Measurements from ENCODE around the gene DLX3.

DLX3 gene

DNA sequence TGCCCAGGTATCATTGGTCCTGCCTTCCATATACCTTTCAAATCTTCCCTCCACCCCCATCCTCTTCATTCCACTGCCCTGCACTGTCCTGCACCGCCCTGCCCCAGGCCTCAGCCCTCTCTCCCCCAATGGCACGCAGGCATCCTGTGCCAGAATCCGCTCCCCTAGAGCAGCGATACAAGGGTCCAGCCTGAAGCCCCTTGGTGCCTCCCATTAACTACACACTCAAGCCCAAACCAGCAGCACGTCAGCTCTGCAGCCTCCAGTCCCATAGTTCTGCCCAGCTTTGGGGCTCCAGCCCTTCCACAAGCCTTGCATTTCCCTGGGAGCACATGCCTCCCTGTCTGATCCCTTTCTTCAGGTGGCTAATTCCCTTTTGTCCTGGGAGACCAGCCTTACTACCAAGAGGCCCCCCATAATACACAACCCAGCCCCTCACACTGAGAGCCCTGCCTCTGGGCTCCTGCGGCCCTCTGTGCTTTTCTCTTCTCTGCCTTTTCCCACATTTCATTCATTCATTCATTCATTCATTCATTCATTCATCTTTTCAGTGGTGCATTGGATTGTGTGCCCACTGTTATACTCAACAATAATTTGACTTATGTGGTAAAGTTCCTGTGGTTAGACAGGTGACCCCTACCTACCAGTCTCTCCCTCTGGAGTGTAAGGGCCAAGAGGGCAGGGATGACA, 26.8 kb upstream of the DLX3 start:
- Histone ChIP-seq H3K4me3 (ENCODE audit: low read depth, low read length) (no peak overlapping the region), H3K27me3 (ENCODE audit: control insufficient read depth, insufficient read depth, low read length) (no peaks in the 10 kb centered on the region), H3K36me3 (ENCODE audit: control insufficient read depth, insufficient read depth, low read length) (no peaks in the 10 kb centered on the region), H3K9me3 (ENCODE audit: control insufficient read depth, insufficient read depth, low read length) (peaks cover 8% of the 10 kb centered on the region), H3K4me1 (ENCODE audit: control insufficient read depth, insufficient read depth, low read length) (no peaks in the 10 kb centered on the region), H3K9ac (ENCODE audit: low read depth, low read length) (no peak overlapping the region)

DNA sequence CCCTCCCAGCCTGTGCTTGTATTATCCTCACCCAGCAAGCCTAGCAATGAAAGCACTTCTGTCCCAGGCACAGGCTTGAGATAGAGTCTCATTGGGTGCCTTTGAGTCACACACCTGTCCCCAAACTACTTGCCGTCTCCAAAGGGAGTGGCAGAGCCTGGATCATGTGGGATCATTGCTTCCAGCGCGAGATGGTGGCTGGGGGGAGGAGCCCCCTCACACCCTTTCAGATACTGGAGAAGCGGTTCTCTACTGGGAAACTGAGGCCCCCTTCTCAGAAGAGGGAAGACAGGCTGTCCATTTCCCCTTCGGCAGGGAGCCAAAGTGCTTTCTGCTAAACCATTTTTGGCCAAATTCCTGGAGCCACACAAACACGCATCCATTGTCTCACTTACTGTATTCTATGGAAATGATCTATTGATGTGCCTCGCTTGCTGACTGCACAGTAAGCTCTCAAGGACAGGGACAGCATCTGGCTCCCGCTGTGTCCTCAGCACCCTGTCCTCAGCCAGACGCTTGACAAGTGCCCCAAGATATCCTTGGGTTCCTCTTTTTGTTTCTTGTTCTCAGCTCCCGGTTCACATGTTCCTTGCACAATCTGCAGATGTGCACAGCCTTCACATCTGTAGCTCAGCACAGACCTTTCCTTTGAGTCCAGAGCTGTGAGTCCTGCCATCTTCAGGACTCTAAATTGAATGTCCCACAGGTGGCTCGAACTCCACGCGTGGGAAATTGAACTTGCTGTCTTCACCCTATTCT, 26.0 kb upstream of the DLX3 start:
- H3K4me1 ChIP-seq (ENCODE audit: control insufficient read depth, insufficient read depth, low read length) = no peaks in the 10 kb centered on the region
- no peak overlapping the region for H3K9ac ChIP-seq (ENCODE audit: low read depth, low read length)
- H3K27me3 ChIP-seq (ENCODE audit: control insufficient read depth, insufficient read depth, low read length) = no peaks in the 10 kb centered on the region
- no peak overlapping the region for H3K4me3 ChIP-seq (ENCODE audit: low read depth, low read length)
- H3K36me3 ChIP-seq (ENCODE audit: control insufficient read depth, insufficient read depth, low read length) = no peaks in the 10 kb centered on the region
- peaks cover 8% of the 10 kb centered on the region for H3K9me3 ChIP-seq (ENCODE audit: control insufficient read depth, insufficient read depth, low read length)

DNA sequence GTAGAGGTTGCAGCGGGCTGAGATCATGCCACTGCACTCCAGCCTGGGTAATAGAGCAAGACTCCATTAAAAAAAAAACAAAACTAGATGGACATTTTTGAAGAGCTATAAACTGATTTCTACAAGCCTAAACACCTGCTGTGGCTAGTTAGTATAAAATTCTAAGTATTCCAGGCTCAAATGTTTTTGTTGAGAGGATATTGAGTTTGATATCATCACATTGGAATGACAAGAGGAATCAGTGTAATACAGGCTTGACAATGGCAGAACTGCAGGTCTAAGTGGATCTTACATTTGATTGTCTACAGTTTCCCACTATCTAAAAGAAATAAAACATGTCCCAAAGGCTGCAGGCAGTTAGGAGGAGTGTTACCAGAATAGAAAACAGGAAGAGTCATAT, 23.9 kb upstream of the DLX3 start:
- Histone ChIP-seq H3K4me1 (ENCODE audit: control insufficient read depth, insufficient read depth, low read length) (no peaks in the 10 kb centered on the region), H3K27me3 (ENCODE audit: control insufficient read depth, insufficient read depth, low read length) (no peaks in the 10 kb centered on the region), H3K9me3 (ENCODE audit: control insufficient read depth, insufficient read depth, low read length) (peaks cover under 1% of the 10 kb centered on the region), H3K9ac (ENCODE audit: low read depth, low read length) (no peak overlapping the region), H3K36me3 (ENCODE audit: control insufficient read depth, insufficient read depth, low read length) (no peaks in the 10 kb centered on the region), H3K4me3 (ENCODE audit: low read depth, low read length) (no peak overlapping the region)

DNA sequence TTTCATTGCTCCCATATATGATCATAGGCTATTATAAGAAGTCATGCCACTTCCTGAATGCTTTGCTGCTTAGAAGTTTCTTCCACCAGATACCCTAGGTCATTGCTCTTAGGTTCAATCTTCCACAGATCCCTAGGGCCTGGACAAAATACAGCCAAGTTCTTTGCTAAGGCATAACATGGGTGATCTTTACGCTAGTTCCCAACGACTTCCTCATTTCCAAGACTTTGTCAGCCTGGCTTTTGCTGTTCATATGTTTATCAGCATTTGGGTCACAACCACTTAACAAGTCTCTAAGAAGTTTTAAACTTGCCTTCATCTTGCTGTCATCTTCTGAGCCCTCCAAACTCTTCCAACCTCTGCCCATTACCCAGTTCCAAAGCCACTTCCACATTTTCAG, 20.1 kb upstream of the DLX3 start:
- H3K9ac ChIP-seq (ENCODE audit: low read depth, low read length) = no peak overlapping the region
- no peaks in the 10 kb centered on the region for H3K9me3 ChIP-seq (ENCODE audit: control insufficient read depth, insufficient read depth, low read length)
- H3K36me3 ChIP-seq (ENCODE audit: control insufficient read depth, insufficient read depth, low read length) = no peaks in the 10 kb centered on the region
- H3K27me3 ChIP-seq (ENCODE audit: control insufficient read depth, insufficient read depth, low read length) = no peaks in the 10 kb centered on the region
- no peak overlapping the region for H3K4me3 ChIP-seq (ENCODE audit: low read depth, low read length)
- H3K4me1 ChIP-seq (ENCODE audit: control insufficient read depth, insufficient read depth, low read length) = no peaks in the 10 kb centered on the region

DNA sequence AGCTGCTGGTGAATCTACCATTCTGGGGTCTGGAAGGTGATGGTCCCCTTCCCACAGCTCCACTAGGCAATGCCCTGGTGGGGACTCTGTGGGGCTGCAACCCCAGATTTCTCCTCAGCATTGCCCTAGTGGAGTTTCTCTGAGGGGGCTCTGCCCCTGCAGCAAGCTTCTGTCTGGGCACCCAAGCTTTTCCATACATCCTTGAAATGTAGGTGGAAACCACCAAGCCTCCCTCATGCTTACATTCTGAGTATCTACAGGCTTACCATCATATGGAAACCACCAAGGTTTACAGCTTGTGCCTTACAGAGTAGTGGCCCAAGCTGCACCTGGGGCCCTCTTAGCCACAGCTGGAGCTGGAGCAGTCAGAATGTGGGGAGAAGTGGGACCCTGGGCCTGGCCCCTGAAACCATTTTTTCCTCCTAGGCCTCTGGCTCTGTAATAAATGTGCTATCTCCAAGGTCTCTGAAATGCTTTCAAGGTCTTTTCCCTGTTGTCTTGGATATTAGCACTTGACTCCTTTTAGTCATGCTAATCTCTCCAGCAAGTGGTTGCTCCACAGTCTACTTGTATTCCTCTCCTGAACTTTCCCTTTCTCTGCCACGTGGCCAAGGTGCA, 19.6 kb upstream of the DLX3 start:
- no peak overlapping the region for H3K9ac ChIP-seq (ENCODE audit: low read depth, low read length)
- no peaks in the 10 kb centered on the region for H3K4me1 ChIP-seq (ENCODE audit: control insufficient read depth, insufficient read depth, low read length)
- no peak overlapping the region for H3K4me3 ChIP-seq (ENCODE audit: low read depth, low read length)
- no peaks in the 10 kb centered on the region for H3K27me3 ChIP-seq (ENCODE audit: control insufficient read depth, insufficient read depth, low read length)
- no peaks in the 10 kb centered on the region for H3K36me3 ChIP-seq (ENCODE audit: control insufficient read depth, insufficient read depth, low read length)
- H3K9me3 ChIP-seq (ENCODE audit: control insufficient read depth, insufficient read depth, low read length) = no peaks in the 10 kb centered on the region

DNA sequence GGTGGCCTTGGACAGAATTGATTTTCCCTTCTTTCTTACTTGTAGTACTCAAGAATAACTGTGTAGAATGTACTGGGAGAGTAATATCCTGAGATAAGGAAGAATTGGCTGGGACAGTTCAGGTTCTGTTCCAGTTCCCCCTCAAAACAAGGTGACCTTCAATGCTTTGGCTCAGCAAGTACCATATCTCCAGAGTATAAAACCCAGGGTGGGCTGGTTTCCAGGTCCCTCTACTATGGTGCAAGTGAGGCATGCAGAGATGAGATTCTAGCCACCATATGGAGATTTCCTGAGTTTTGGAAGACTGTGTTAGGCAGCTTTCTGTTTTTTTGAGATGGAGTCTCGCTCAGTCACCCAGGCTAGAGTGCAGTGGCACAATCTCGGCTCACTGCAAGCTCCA, 18.1 kb upstream of the DLX3 start:
- Histone ChIP-seq H3K36me3 (ENCODE audit: control insufficient read depth, insufficient read depth, low read length) (no peaks in the 10 kb centered on the region), H3K27me3 (ENCODE audit: control insufficient read depth, insufficient read depth, low read length) (peaks cover 3% of the 10 kb centered on the region), H3K4me3 (ENCODE audit: low read depth, low read length) (no peak overlapping the region), H3K9me3 (ENCODE audit: control insufficient read depth, insufficient read depth, low read length) (no peaks in the 10 kb centered on the region), H3K9ac (ENCODE audit: low read depth, low read length) (no peak overlapping the region), H3K4me1 (ENCODE audit: control insufficient read depth, insufficient read depth, low read length) (no peaks in the 10 kb centered on the region)

DNA sequence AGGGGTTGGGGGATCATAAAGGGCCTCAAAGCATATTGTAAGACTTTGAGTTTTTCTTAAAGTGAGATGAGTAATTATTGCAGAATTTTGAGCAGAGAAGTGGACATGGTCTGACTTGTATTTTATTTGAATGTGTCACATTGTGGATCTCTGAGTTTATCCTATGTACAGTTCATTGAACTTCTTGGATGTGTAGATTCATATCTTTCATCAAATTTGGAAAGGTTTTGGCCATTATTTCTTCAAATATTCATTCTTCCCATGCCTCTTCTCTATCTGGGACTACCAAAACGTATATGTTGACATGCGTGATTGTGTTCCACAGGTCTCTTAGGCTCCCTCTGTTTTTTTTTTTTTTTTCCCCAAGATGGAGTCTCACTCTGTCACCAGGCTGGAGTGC, 14.3 kb upstream of the DLX3 start:
- no peaks in the 10 kb centered on the region for H3K36me3 ChIP-seq (ENCODE audit: control insufficient read depth, insufficient read depth, low read length)
- H3K4me1 ChIP-seq (ENCODE audit: control insufficient read depth, insufficient read depth, low read length) = no peaks in the 10 kb centered on the region
- H3K4me3 ChIP-seq (ENCODE audit: low read depth, low read length) = no peak overlapping the region
- no peak overlapping the region for H3K9ac ChIP-seq (ENCODE audit: low read depth, low read length)
- peaks cover 3% of the 10 kb centered on the region for H3K27me3 ChIP-seq (ENCODE audit: control insufficient read depth, insufficient read depth, low read length)
- no peaks in the 10 kb centered on the region for H3K9me3 ChIP-seq (ENCODE audit: control insufficient read depth, insufficient read depth, low read length)

DNA sequence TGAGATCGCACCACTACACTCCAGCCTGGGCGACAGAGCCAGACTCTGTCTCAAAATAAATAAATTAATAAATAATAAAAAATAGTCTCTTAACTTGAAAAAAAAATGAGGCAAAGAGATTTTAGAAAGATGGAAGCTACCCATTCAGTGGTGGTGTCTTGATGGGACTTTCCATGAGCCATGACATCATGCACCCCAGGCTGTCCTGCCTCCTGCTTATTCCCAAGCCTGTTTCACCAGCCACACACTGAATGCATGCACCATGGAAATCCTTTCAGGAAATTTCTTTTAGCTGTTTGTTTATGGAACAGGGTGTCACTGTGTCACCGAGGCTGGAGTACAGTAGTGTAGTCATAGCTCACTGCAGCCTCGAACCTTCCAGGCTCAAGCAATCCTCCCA, 8.9 kb upstream of the DLX3 start:
- H3K9me3 ChIP-seq (ENCODE audit: control insufficient read depth, insufficient read depth, low read length) = no peaks in the 10 kb centered on the region
- peaks cover 27% of the 10 kb centered on the region for H3K27me3 ChIP-seq (ENCODE audit: control insufficient read depth, insufficient read depth, low read length)
- no peak overlapping the region for H3K9ac ChIP-seq (ENCODE audit: low read depth, low read length)
- no peak overlapping the region for H3K4me3 ChIP-seq (ENCODE audit: low read depth, low read length)
- no peaks in the 10 kb centered on the region for H3K4me1 ChIP-seq (ENCODE audit: control insufficient read depth, insufficient read depth, low read length)
- no peaks in the 10 kb centered on the region for H3K36me3 ChIP-seq (ENCODE audit: control insufficient read depth, insufficient read depth, low read length)

DNA sequence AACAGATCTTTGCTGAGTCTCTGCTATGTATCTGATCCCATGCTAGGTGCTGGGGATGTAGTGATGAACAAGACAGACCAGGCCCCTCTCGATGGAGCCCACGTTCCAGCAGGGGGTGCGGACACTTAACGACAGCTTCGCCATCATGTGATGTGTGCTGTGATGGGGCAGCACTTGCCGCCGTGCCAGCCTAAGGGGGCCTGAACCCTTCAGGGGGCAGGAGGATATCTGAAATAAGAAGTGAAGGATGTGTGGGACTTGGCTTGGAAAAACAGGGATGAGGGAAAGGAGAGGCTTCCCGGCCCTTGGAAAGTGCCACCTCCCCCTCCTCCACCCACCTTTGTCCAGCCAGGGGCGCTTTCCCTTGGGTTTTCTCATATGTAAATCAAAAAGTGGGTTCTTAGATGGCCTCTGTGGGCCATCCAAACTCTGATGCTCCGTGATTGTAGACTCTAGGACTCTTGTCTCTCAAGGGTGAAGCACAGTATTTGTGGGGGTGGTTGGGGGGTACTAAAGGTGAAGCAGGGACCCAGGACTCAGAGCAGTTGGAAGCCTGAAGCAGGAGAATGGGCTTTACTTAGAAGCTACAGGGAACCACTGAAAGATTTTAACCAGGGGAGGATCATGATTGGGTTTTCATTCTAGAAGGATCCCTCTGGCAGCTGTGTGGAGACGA, 4.0 kb upstream of the DLX3 start:
- H3K36me3 ChIP-seq (ENCODE audit: control insufficient read depth, insufficient read depth, low read length) = no peaks in the 10 kb centered on the region
- no peak overlapping the region for H3K9ac ChIP-seq (ENCODE audit: low read depth, low read length)
- no peaks in the 10 kb centered on the region for H3K9me3 ChIP-seq (ENCODE audit: control insufficient read depth, insufficient read depth, low read length)
- H3K27me3 ChIP-seq (ENCODE audit: control insufficient read depth, insufficient read depth, low read length) = peaks cover 74% of the 10 kb centered on the region
- H3K4me3 ChIP-seq (ENCODE audit: low read depth, low read length) = peak overlapping the region; percentile 37
- H3K4me1 ChIP-seq (ENCODE audit: control insufficient read depth, insufficient read depth, low read length) = peaks cover 7% of the 10 kb centered on the region

DNA sequence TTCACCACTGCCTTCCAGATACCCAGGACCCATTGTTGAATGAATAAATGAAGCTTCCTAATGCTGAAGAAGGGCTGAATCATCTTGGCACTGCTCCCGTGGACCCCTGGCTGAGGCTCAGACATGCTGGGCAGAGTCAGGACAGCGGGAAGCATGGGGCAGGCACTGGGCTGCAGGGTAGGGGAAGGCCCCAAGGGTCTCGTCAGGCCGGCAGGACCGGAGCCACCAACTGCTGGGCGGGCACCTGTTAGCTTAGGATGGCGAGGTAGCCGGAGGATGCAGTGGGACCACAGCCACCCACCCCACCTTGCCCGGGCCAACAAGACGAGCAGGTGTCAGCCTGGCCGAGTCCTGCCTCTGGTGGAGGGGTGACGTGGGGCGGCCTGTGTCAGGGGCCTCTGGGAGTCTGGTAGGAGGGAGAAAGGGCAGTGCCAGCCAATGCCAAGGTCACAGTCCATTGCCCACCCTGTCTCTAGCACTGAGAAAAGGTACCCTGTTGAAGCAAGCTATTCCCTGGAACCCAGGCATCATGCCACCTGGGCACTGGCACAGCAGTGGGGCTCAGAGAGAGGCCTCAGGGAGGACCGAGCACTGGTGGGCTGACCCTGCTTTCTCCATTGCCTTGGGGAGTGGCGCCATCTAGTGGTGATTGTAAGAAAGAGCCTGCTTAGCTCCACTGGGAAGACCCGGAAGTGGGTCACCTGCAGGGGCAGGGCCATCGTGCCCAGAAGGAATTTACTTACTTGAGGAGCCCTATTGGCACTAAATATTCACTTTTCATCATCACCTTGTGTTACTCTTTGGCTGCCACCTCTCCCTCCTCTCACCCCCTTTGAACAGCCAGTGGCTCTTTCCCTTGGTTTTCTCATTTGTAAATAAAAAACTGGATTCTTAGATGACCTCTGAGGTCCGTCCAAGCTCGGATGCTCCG, 3.0 kb upstream of the DLX3 start:
- Histone ChIP-seq H3K4me1 (ENCODE audit: control insufficient read depth, insufficient read depth, low read length) (peaks cover 8% of the 10 kb centered on the region), H3K36me3 (ENCODE audit: control insufficient read depth, insufficient read depth, low read length) (no peaks in the 10 kb centered on the region), H3K4me3 (ENCODE audit: low read depth, low read length) (peak overlapping the region; percentile 37), H3K27me3 (ENCODE audit: control insufficient read depth, insufficient read depth, low read length) (peaks cover 84% of the 10 kb centered on the region), H3K9me3 (ENCODE audit: control insufficient read depth, insufficient read depth, low read length) (no peaks in the 10 kb centered on the region), H3K9ac (ENCODE audit: low read depth, low read length) (no peak overlapping the region)

DNA sequence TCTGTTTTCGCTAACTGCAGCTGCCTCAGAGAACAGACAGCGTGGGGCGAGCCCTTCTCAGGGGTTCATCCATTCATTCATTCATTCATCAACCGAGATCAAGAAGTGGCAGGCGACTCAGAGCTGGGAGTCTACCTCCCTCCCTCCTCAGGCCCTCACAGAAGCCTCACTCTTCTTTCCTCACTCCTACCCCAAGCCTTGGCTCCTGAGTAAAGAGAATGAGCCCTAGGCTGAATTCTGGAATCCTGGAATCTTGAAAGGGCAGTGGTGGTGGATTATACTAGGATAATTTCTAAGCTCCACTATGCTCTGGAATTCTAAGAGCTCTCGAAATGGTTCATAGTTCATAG, 2.3 kb upstream of the DLX3 start:
- Histone ChIP-seq H3K9ac (ENCODE audit: low read depth, low read length) (no peak overlapping the region), H3K4me3 (ENCODE audit: low read depth, low read length) (peak overlapping the region; percentile 26), H3K9me3 (ENCODE audit: control insufficient read depth, insufficient read depth, low read length) (no peaks in the 10 kb centered on the region), H3K4me1 (ENCODE audit: control insufficient read depth, insufficient read depth, low read length) (peaks cover 11% of the 10 kb centered on the region), H3K36me3 (ENCODE audit: control insufficient read depth, insufficient read depth, low read length) (no peaks in the 10 kb centered on the region), H3K27me3 (ENCODE audit: control insufficient read depth, insufficient read depth, low read length) (peaks cover 91% of the 10 kb centered on the region)

Data from iPS-15b (cell line).